Inferior parietal cortex (tissue), 1 donor: ENCODE results near the gene MRPS6.

ENCODE experiments used
- DNase-seq: peaks from one replicate; pipeline ENCODE4 v3.0.0-alpha.2; 2016; ENCODE audit errors: extremely low spot score

MRPS6 gene

DNA sequence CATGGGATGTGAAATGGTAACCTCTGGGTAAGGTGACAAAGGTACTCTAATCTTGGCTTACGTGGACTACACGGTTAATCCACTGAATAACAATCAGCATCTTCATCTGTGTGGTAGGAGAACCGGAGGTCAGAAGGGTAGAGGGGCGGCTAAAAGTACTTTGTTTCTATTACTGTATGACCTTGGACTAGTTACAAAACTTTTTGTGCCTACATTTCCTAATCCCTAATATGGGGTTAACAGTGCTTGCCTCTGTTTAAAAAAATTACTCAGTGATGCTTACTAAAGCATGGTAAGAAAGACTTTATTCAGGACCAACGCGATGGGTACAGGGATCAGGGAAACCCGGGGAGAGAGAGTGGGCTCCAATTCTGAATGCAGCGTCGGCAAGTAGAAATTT is 1.7 kb upstream of the MRPS6 start:
- no peak for DNase-seq

- DNase-seq = no peak
Measured at GRCh38 chr21:34072145-34073031, 990 bp upstream of the MRPS6 start.

DNA sequence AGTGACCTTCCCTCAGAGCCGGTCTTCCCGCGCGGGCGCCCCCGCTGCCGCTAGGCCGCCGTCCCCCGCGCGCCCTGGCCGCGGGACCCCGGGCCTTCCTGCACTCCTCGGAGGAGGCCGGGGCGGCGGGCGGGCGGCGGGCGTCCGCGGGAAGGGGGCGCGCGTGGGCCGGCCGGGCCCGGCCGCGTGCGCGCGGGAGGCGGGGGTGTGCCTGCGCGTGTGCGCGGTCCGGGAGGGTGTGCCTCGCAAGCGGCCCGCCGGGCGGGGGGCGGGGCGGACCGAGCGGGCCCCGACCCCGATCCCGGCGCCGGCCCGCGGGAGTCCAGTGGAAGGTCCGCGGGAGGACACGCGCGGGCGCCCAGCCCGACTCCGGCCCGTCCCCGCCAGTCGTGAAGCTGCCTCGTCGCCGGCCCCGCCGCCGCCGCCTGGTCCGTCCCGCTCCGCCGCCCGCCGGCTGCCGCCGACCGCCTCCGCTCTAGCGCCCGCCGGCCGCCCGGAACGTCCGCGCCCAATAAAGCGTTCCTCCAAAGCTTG is 438 bp downstream of the MRPS6 start:
- no peak for DNase-seq

GRCh38 chr21:34074283-34075090 is 1.1 kb downstream of the MRPS6 start:
- no peak for DNase-seq

- DNase-seq = no peak
Measured at GRCh38 chr21:34075091-34075425, 1.7 kb downstream of the MRPS6 start.

DNA sequence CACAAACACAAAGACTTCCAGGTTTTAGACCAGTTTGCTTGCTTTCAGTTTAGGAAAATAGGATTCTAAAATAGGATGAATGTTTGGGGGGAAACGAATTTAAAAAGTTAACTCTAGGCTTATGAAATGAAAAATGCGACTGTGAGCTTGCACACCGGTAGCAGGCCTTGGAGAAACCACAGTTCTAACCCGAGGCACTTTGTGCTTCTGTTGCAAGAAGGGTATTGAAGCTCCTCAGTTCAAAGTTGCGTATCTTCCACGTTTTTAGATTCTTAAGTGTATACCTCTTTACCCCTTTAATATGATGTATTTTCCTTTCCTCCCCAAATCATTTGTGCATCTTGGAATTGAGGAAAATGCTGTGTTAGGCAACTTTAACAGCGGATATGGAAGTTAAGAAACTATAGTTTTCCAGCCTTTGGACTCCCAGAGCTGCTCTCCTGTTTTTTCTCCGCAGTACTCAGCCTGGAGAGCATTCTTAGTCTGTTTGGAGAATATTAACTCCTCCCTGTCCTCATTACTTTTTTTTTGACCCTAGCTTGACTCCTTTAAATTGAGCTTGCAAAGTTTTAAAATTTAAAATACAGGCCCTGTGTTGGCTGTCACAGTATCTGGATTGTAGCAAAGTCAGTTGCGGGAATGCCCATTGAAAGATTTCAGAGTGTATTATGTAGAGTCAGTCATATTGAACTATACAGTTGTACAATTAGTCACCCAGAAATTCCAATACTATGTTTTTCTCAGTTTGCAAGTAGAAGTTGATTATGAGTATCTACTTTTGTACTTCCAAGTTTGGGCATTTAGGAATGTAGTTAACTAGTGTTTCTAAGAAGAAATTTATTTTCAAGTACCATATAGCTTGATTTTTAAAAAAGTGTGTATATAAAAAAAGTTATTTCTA is 2.6 kb downstream of the MRPS6 start:
- DNase-seq = no peak

GRCh38 chr21:34076835-34077234 is 3.5 kb downstream of the MRPS6 start:
- no peak for DNase-seq

GRCh38 chr21:34077888-34078287 is 4.5 kb downstream of the MRPS6 start:
- no peak for DNase-seq

DNA sequence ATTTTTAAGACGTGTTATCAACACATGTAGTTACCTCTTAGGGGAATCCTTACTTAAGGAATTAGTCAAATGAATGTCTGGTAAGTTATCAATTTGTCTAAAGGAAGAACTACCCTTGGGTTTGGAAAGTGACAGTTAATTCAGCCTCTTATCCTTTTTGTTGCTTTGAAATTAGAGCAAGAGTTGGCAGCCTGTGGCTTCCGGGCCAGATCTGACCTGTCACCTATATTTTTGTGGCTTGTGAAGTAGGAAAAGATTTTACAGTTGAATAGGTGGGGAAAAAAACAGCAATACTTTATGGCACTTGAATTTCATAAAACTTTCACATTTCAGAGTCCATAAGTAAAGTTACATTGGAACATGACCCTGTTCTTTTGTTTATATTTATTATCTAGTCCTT is 5.5 kb downstream of the MRPS6 start:
- DNase-seq = no peak

- DNase-seq = no peak
Measured at GRCh38 chr21:34080710-34081109, 7.3 kb downstream of the MRPS6 start.

DNA sequence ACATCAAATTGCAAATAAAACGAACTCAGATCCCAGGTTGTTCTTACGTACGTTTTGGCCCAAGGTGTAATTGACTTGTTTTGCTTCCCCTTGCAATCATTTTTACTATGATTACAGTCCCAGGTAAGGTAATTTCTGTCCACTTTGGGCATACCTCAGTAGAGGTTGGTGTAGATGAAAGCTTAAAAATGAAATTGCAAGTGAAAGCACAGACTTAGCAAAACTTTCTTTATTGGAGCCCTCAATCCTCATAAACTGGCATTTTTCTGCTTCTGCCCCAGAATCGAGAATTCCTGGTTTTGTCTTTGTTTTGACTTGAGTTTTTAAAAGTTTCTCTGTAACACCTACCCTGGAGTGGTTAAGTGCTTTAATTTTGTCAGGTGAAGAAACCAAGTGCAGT is 9.4 kb downstream of the MRPS6 start:
- no peak for DNase-seq

DNA sequence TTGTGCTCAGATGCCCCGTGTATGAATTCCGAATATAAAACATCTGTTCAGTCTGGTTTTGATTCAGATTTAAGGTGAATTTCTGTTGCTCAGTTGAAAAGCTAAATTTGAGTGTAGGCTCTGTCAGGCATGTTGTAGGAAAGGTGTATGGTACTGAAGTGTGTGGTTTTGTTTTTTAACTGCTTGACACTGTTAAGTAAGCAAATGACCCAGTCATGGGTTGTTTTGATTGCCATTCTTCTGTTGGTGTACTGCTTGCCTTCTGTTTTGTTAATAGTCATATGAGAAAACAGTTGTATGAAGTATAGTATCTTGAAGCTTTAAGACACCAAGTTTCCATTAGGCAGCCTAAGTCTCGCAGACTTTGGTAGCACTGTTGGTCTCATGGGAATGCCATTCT is 10.0 kb downstream of the MRPS6 start:
- no peak for DNase-seq

DNA sequence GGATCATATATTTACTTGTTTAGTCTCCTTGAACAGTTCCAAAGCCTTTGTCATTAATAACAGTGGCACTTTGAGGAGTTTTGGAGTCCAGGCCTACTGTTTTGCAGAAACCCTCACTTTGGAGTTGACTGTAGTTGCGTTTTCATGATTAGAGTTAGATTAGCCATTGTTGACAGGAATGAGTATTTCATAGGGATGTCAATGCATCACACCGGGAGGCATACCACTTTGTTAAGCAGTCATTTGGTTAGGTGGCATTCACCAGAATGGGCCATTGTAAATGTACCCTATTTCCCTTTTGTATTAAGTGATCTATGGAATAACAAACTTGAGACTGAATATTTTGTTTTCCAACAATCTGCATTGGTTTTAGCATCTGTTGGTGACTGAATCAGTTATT is 11.8 kb downstream of the MRPS6 start:
- no peak for DNase-seq

DNA sequence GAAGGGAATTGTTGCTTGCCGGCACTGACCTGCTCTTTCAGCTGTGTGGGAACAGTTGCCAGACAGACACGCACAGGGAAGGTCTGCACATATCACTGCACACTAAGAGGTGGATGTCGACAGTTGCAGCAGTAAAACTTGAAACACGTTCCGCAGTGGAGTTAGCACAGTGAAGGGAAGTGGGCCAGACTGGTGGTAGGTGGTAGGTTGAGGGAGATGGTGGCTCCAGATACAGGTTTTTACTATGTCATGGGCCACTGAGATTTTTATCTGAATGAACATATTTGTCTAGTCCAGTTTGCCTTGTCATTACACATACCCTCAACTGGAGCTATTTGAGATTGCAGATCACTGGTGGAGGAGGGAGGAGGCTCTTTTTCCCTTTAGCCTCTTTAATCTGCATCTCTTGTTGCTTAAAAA is 13.5 kb downstream of the MRPS6 start:
- no peak for DNase-seq

DNA sequence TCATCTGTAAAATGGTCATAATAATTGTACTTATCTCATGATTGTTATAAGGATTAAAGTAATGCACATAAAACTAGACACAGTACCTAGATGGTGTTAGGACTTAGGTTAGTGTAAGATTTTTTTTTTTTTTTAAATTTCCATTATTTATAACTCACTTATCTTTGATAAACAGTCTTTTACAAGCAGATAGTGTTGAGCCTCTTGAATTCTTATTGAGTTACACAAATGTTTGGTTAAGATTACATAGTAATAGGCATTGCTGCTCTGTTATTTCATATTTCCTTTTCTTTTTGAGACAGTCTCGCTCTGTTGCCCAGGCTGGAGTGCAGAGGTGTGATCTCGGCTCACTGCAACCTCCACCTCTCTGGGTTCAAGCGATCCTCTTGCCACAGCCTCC is 15.4 kb downstream of the MRPS6 start:
- no peak for DNase-seq

DNA sequence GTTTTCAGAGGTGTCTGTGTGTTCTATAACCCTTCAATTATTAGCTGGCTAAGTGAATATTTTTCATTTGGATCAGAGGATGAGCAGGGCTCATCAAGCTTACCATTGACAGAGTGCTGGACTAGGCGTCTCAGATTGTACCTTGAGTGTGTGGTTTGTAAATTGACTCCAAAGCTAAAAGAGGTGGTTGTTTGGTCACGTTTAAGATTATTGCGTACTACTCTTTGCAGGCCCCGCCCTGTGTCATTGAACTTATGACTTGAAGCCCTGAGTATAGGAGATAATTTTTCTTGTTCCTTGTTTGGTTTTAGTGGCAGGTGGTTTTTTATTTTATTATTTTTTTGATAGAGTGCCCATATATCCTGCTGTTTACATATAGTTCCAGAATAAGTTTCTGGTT is 17.7 kb downstream of the MRPS6 start:
- DNase-seq = no peak

DNA sequence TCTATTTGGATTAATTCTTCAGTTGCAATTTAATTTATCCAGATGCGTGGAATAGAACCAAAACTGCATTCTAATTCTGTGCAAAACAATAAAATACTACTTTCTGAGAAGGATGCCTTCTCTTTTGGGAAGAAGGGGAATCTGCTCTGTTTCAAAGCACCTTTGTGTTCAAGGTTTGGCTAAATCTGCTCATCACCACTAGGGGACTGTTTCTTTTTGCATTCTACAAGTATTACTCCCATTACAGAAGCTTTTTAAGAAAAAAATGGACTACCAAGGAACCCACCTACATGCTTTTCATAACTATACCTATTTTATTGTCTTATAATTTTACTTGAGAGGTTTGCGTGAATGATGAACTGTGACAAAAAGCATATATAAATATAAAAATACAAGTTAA is 18.2 kb downstream of the MRPS6 start:
- no peak for DNase-seq

GRCh38 chr21:34092262-34092921 is 19.0 kb downstream of the MRPS6 start:
- DNase-seq = no peak

- no peak for DNase-seq
Measured at GRCh38 chr21:34093083-34093482, 19.7 kb downstream of the MRPS6 start.

DNA sequence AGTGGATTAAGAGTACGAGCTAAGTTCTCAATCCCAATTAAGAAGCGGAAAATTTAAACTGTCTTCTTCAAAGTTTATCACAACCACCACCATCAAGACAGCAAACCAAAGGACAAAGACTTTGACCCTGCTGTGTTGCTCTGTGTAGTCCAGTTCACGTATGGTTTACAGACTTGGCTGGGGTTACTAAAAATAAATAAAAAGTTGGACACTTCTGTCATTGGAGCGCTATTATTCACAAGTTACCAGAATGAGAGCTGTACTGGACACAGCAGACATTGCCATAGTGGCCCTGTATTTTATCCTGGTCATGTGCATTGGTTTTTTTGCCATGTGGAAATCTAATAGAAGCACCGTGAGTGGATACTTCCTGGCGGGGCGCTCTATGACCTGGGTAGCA is 21.6 kb downstream of the MRPS6 start:
- no peak for DNase-seq

GRCh38 chr21:34097442-34097841 is 24.1 kb downstream of the MRPS6 start:
- DNase-seq = no peak
